Keratinocyte (primary cell): ENCODE results near the gene NSG2. TPM values are rescaled to one million over a fixed set of nuclear protein-coding genes. Genes with fewer than 3 reads are reported as not detected.

Source experiments
- DNase-seq: peaks from one replicate; pipeline ENCODE4 v3.0.0-alpha.2; 2011; ENCODE audit warnings: low read depth, missing footprints, low spot score
- FAIRE-seq: peaks from 2 replicates; lab custom pipeline; 2011; peaks lifted over from hg19 to GRCh38; lab: Jason Lieb, UNC
- H2AFZ ChIP-seq: 2 replicates; pipeline ENCODE4 v1.6.0; 2012; ENCODE audit warnings: low read length, control low read depth, inconsistent platforms; ENCODE audit not compliant: control insufficient read depth
- H3K27ac ChIP-seq: 2 replicates; pipeline ENCODE4 v1.5.1; 2011; ENCODE audit warnings: low read length; ENCODE audit not compliant: control insufficient read depth, insufficient read depth
- H3K27me3 ChIP-seq: 3 replicates; pipeline ENCODE4 v1.6.0; 2011; ENCODE audit warnings: low read length; ENCODE audit not compliant: control insufficient read depth, insufficient read depth; ENCODE audit errors: extremely low read depth
- H3K36me3 ChIP-seq, 2 experiments: 2 replicates in 1 of 2; 3 replicates in 1 of 2; pipeline ENCODE4 v1.5.1; 2011; ENCODE audit warnings: low read length in 2 of 2, mild to moderate bottlenecking in 1 of 2; ENCODE audit not compliant: control insufficient read depth in 2 of 2, insufficient read depth in 2 of 2; ENCODE audit errors: extremely low read depth in 1 of 2
- H3K4me1 ChIP-seq: 3 replicates; pipeline ENCODE4 v1.5.1; 2011; ENCODE audit warnings: low read length; ENCODE audit not compliant: control insufficient read depth, insufficient read depth; ENCODE audit errors: extremely low read depth
- H3K4me2 ChIP-seq: 3 replicates; pipeline ENCODE4 v1.6.0; 2011; ENCODE audit warnings: low read depth, low read length; ENCODE audit not compliant: control insufficient read depth, insufficient read depth; ENCODE audit errors: extremely low read depth
- H3K4me3 ChIP-seq, 3 experiments: fragments of 200-600 bp in 1 of 3; sonication (generic) in 1 of 3; 2 replicates in 2 of 3; 3 replicates in 1 of 3; pipeline ENCODE4 v1.5.1; 2011 to 2016; ENCODE audit warnings: low read length in 3 of 3, mild to moderate bottlenecking in 3 of 3, control low read depth in 2 of 3, inconsistent platforms in 1 of 3, low read depth in 1 of 3, mixed read lengths in 1 of 3, mixed run types in 1 of 3, moderate library complexity in 1 of 3; ENCODE audit not compliant: control insufficient read depth in 2 of 3, insufficient read depth in 2 of 3; ENCODE audit errors: extremely low read depth in 1 of 3
- H3K79me2 ChIP-seq: 2 replicates; pipeline ENCODE4 v1.6.0; 2012; ENCODE audit warnings: low read length; ENCODE audit not compliant: control insufficient read depth, insufficient read depth
- H3K9ac ChIP-seq: 3 replicates; pipeline ENCODE4 v1.6.0; 2011; ENCODE audit warnings: low read length; ENCODE audit not compliant: control insufficient read depth, insufficient read depth; ENCODE audit errors: extremely low read depth
- H3K9me1 ChIP-seq: 3 replicates; pipeline ENCODE4 v1.6.0; 2011; ENCODE audit warnings: low read length; ENCODE audit not compliant: control insufficient read depth, insufficient read depth; ENCODE audit errors: extremely low read depth
- H3K9me3 ChIP-seq: 2 replicates; pipeline ENCODE4 v1.5.1; 2012; ENCODE audit warnings: low read depth, low read length; ENCODE audit not compliant: control insufficient read depth
- H4K20me1 ChIP-seq: 3 replicates; pipeline ENCODE4 v1.6.0; 2011; ENCODE audit warnings: low read length; ENCODE audit not compliant: control insufficient read depth, insufficient read depth; ENCODE audit errors: extremely low read depth
- EZH2 ChIP-seq: IDR thresholded peaks from one replicate; pipeline ENCODE4 v1.6.1; 2012; ENCODE audit warnings: inconsistent platforms, mild to moderate bottlenecking, low read length, moderate library complexity
- dilution Hi-C: fragments of 300-500 bp; cut with MboI; formaldehyde crosslinking; loops from one replicate; pipeline ENCODE4 v1.7.0; 2020; ENCODE audit warnings: low sequenced_read_pairs; ENCODE audit not compliant: extremely low pct_ligation_motif_present
- polyA plus RNA-seq, 5 experiments: library from polyadenylated mRNA; depleted of rRNA in 3 of 5; stranded (reverse) in 3 of 5; stranded (forward) in 1 of 5; unstranded in 1 of 5; fragments of >200 nt; gene quantifications; 1 replicate in 1 of 5; 2 replicates in 3 of 5; 3 replicates in 1 of 5; pipeline versions ENCODE4 v1.2.1 to v1.2.3, GENCODE V29; 2011 to 2012; ENCODE audit warnings: missing spikeins in 2 of 5, low read depth in 1 of 5, low replicate concordance in 1 of 5
- TF ChIP-seq, protein P1 (sequence below), 3 experiments: IDR thresholded peaks in 1 of 3; conservative IDR thresholded peaks in 1 of 3; optimal IDR thresholded peaks in 1 of 3; 2 replicates in 2 of 3; 3 replicates in 1 of 3; pipeline versions ENCODE3 to v1.5.1; 2011; ENCODE audit warnings: low read length in 3 of 3, mild to moderate bottlenecking in 3 of 3, moderate library complexity in 2 of 3, control low read depth in 1 of 3, inconsistent platforms in 1 of 3; ENCODE audit not compliant: insufficient read depth in 2 of 3; ENCODE audit errors: extremely low read depth in 1 of 3

NSG2 gene
- polyA plus RNA-seq, 1 donor (not counting 4 experiments of a cell fraction or from before 2014, with no cell fraction given) = not detected

- H3K79me2 ChIP-seq = no peaks in the 10 kb centered on the region
- H3K9me1 ChIP-seq = no peaks in the 10 kb centered on the region
- DNase-seq (no peak), FAIRE-seq (no peak)
- no peaks in the 10 kb centered on the region for H3K4me1 ChIP-seq
- no peak overlapping the region for H3K9ac ChIP-seq
- H3K27me3 ChIP-seq = no peaks in the 10 kb centered on the region
- no peak overlapping the region for H3K27ac ChIP-seq
- H3K4me2 ChIP-seq = no peak overlapping the region
- dilution Hi-C loops = no loop called here
- no peaks in the 10 kb centered on the region for H3K36me3 ChIP-seq
- H4K20me1 ChIP-seq = no peaks in the 10 kb centered on the region
- no peak overlapping the region for H2AFZ ChIP-seq
- no peak overlapping the region for H3K4me3 ChIP-seq
- peaks cover 2% of the 10 kb centered on the region for H3K9me3 ChIP-seq
- TF ChIP-seq, protein P1, sequence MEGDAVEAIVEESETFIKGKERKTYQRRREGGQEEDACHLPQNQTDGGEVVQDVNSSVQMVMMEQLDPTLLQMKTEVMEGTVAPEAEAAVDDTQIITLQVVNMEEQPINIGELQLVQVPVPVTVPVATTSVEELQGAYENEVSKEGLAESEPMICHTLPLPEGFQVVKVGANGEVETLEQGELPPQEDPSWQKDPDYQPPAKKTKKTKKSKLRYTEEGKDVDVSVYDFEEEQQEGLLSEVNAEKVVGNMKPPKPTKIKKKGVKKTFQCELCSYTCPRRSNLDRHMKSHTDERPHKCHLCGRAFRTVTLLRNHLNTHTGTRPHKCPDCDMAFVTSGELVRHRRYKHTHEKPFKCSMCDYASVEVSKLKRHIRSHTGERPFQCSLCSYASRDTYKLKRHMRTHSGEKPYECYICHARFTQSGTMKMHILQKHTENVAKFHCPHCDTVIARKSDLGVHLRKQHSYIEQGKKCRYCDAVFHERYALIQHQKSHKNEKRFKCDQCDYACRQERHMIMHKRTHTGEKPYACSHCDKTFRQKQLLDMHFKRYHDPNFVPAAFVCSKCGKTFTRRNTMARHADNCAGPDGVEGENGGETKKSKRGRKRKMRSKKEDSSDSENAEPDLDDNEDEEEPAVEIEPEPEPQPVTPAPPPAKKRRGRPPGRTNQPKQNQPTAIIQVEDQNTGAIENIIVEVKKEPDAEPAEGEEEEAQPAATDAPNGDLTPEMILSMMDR (optimal IDR thresholded peaks at IDR 0.05 in 1 of 3, IDR thresholded peaks at IDR 0.05 in 1 of 3, conservative IDR thresholded peaks at IDR 0.05 in 1 of 3; ENCODE audit: extremely low read depth in 1 of 3, insufficient read depth in 2 of 3, low read length in 3 of 3) = no peak
- TF ChIP-seq EZH2 = no peak
These were observed 61.6 kb downstream of the NSG2 start for GRCh38 chr5:174106997-174107655.

- FAIRE-seq (no peak), DNase-seq (no peak)
- no peak for TF ChIP-seq EZH2
- TF ChIP-seq, protein P1 (optimal IDR thresholded peaks at IDR 0.05 in 1 of 3, IDR thresholded peaks at IDR 0.05 in 1 of 3, conservative IDR thresholded peaks at IDR 0.05 in 1 of 3; ENCODE audit: extremely low read depth in 1 of 3, insufficient read depth in 2 of 3, low read length in 3 of 3) = no peak
- Histone ChIP-seq H4K20me1 (no peaks in the 10 kb centered on the region), H3K9me1 (no peaks in the 10 kb centered on the region), H3K27me3 (no peaks in the 10 kb centered on the region), H2AFZ (no peak overlapping the region), H3K4me3 (no peak overlapping the region), H3K27ac (no peak overlapping the region), H3K9me3 (peaks cover 2% of the 10 kb centered on the region), H3K79me2 (no peaks in the 10 kb centered on the region), H3K4me2 (no peak overlapping the region), H3K4me1 (no peaks in the 10 kb centered on the region), H3K9ac (no peak overlapping the region), H3K36me3 (no peaks in the 10 kb centered on the region)
- dilution Hi-C loops = no loop called here
These were observed 63.2 kb downstream of the NSG2 start for GRCh38 chr5:174108745-174109144.
